Keratinocyte (primary cell): ENCODE measurements around the gene GDPD1. TPM values are rescaled to one million over a fixed set of nuclear protein-coding genes. Genes with fewer than 3 reads are reported as not detected.

Experiments
- DNase-seq: peaks from one replicate; pipeline ENCODE4 v3.0.0-alpha.2; 2011; ENCODE audit warnings: low read depth, missing footprints, low spot score
- FAIRE-seq: peaks from 2 replicates; lab custom pipeline; 2011; peaks lifted over from hg19 to GRCh38; lab: Jason Lieb, UNC
- H2AFZ ChIP-seq: 2 replicates; pipeline ENCODE4 v1.6.0; 2012; ENCODE audit warnings: low read length, control low read depth, inconsistent platforms; ENCODE audit not compliant: control insufficient read depth
- H3K27ac ChIP-seq: 2 replicates; pipeline ENCODE4 v1.5.1; 2011; ENCODE audit warnings: low read length; ENCODE audit not compliant: control insufficient read depth, insufficient read depth
- H3K27me3 ChIP-seq: 3 replicates; pipeline ENCODE4 v1.6.0; 2011; ENCODE audit warnings: low read length; ENCODE audit not compliant: control insufficient read depth, insufficient read depth; ENCODE audit errors: extremely low read depth
- H3K36me3 ChIP-seq, 2 experiments: 2 replicates in 1 of 2; 3 replicates in 1 of 2; pipeline ENCODE4 v1.5.1; 2011; ENCODE audit warnings: low read length in 2 of 2, mild to moderate bottlenecking in 1 of 2; ENCODE audit not compliant: control insufficient read depth in 2 of 2, insufficient read depth in 2 of 2; ENCODE audit errors: extremely low read depth in 1 of 2
- H3K4me1 ChIP-seq: 3 replicates; pipeline ENCODE4 v1.5.1; 2011; ENCODE audit warnings: low read length; ENCODE audit not compliant: control insufficient read depth, insufficient read depth; ENCODE audit errors: extremely low read depth
- H3K4me2 ChIP-seq: 3 replicates; pipeline ENCODE4 v1.6.0; 2011; ENCODE audit warnings: low read depth, low read length; ENCODE audit not compliant: control insufficient read depth, insufficient read depth; ENCODE audit errors: extremely low read depth
- H3K4me3 ChIP-seq, 3 experiments: fragments of 200-600 bp in 1 of 3; sonication (generic) in 1 of 3; 2 replicates in 2 of 3; 3 replicates in 1 of 3; pipeline ENCODE4 v1.5.1; 2011 to 2016; ENCODE audit warnings: low read length in 3 of 3, mild to moderate bottlenecking in 3 of 3, control low read depth in 2 of 3, inconsistent platforms in 1 of 3, low read depth in 1 of 3, mixed read lengths in 1 of 3, mixed run types in 1 of 3, moderate library complexity in 1 of 3; ENCODE audit not compliant: control insufficient read depth in 2 of 3, insufficient read depth in 2 of 3; ENCODE audit errors: extremely low read depth in 1 of 3
- H3K79me2 ChIP-seq: 2 replicates; pipeline ENCODE4 v1.6.0; 2012; ENCODE audit warnings: low read length; ENCODE audit not compliant: control insufficient read depth, insufficient read depth
- H3K9ac ChIP-seq: 3 replicates; pipeline ENCODE4 v1.6.0; 2011; ENCODE audit warnings: low read length; ENCODE audit not compliant: control insufficient read depth, insufficient read depth; ENCODE audit errors: extremely low read depth
- H3K9me1 ChIP-seq: 3 replicates; pipeline ENCODE4 v1.6.0; 2011; ENCODE audit warnings: low read length; ENCODE audit not compliant: control insufficient read depth, insufficient read depth; ENCODE audit errors: extremely low read depth
- H3K9me3 ChIP-seq: 2 replicates; pipeline ENCODE4 v1.5.1; 2012; ENCODE audit warnings: low read depth, low read length; ENCODE audit not compliant: control insufficient read depth
- H4K20me1 ChIP-seq: 3 replicates; pipeline ENCODE4 v1.6.0; 2011; ENCODE audit warnings: low read length; ENCODE audit not compliant: control insufficient read depth, insufficient read depth; ENCODE audit errors: extremely low read depth
- EZH2 ChIP-seq: IDR thresholded peaks from one replicate; pipeline ENCODE4 v1.6.1; 2012; ENCODE audit warnings: inconsistent platforms, mild to moderate bottlenecking, low read length, moderate library complexity
- dilution Hi-C: fragments of 300-500 bp; cut with MboI; formaldehyde crosslinking; loops from one replicate; pipeline ENCODE4 v1.7.0; 2020; ENCODE audit warnings: low sequenced_read_pairs; ENCODE audit not compliant: extremely low pct_ligation_motif_present
- polyA plus RNA-seq, 5 experiments: library from polyadenylated mRNA; depleted of rRNA in 3 of 5; stranded (reverse) in 3 of 5; stranded (forward) in 1 of 5; unstranded in 1 of 5; fragments of >200 nt; gene quantifications; 1 replicate in 1 of 5; 2 replicates in 3 of 5; 3 replicates in 1 of 5; pipeline versions ENCODE4 v1.2.1 to v1.2.3, GENCODE V29; 2011 to 2012; ENCODE audit warnings: missing spikeins in 2 of 5, low read depth in 1 of 5, low replicate concordance in 1 of 5
- TF ChIP-seq, protein P1 (sequence below), 3 experiments: IDR thresholded peaks in 1 of 3; conservative IDR thresholded peaks in 1 of 3; optimal IDR thresholded peaks in 1 of 3; 2 replicates in 2 of 3; 3 replicates in 1 of 3; pipeline versions ENCODE3 to v1.5.1; 2011; ENCODE audit warnings: low read length in 3 of 3, mild to moderate bottlenecking in 3 of 3, moderate library complexity in 2 of 3, control low read depth in 1 of 3, inconsistent platforms in 1 of 3; ENCODE audit not compliant: insufficient read depth in 2 of 3; ENCODE audit errors: extremely low read depth in 1 of 3

GDPD1 gene
- polyA plus RNA-seq, 1 donor (not counting 4 experiments of a cell fraction or from before 2014, with no cell fraction given) = 3.3 TPM

DNA sequence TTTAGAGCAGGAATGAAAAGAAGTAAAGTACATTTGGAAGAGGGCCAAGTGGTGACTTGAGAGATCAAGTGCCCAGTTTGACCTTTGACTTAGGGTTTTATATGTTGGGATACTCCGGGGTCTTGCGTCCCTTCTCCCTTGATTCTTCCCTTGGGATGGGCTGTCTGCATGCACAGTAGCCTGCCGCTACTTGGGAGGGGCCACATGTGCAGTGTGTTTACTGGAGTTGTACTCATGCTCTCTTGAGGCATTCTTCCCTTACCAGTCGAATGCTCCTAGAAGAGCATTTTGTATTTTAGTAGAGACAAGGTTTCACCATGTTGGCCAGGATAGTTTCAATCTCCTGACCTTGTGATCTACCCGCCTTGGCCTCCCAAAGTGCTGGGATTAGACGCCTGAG, 23.8 kb downstream of the GDPD1 start:
- H3K4me1 ChIP-seq = no peaks in the 10 kb centered on the region
- H3K4me3 ChIP-seq = no peak overlapping the region
- H3K27me3 ChIP-seq = no peaks in the 10 kb centered on the region
- TF ChIP-seq EZH2 = no peak
- H3K4me2 ChIP-seq = no peak overlapping the region
- no peak overlapping the region for H3K27ac ChIP-seq
- H3K9ac ChIP-seq = no peak overlapping the region
- no peaks in the 10 kb centered on the region for H3K36me3 ChIP-seq
- DNase-seq = no peak
- FAIRE-seq = no peak
- dilution Hi-C loops = no loop called here
- H4K20me1 ChIP-seq = no peaks in the 10 kb centered on the region
- no peaks in the 10 kb centered on the region for H3K9me1 ChIP-seq
- H3K9me3 ChIP-seq = no peaks in the 10 kb centered on the region
- H3K79me2 ChIP-seq = no peaks in the 10 kb centered on the region
- no peak overlapping the region for H2AFZ ChIP-seq

DNA sequence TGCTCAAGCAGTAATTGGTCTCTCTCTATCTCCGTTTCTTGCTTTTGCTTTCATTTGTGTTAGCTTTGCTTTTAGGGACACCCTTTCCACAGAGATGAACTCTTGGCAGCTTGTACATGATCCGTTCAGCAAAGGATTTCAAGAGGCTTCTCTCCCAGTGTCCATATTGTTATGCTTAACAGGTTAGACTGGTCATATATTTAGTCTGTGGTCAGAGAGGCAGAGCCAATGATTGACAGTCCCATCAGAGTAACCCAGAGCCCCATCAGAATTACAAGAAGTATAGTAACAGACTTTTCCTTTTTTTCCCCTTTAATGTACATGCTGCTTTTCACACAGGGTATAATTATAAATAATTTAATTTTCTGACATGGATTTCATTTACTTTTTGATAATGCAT, 34.4 kb downstream of the GDPD1 start:
- no peaks in the 10 kb centered on the region for H3K4me1 ChIP-seq
- no peak overlapping the region for H3K4me2 ChIP-seq
- H3K27ac ChIP-seq = no peak overlapping the region
- no peak overlapping the region for H3K9ac ChIP-seq
- no peak overlapping the region for H2AFZ ChIP-seq
- H4K20me1 ChIP-seq = no peaks in the 10 kb centered on the region
- FAIRE-seq (no peak), DNase-seq (no peak)
- no peaks in the 10 kb centered on the region for H3K79me2 ChIP-seq
- H3K36me3 ChIP-seq = no peaks in the 10 kb centered on the region
- no peak overlapping the region for H3K4me3 ChIP-seq
- no peak for TF ChIP-seq EZH2
- TF ChIP-seq, protein P1, sequence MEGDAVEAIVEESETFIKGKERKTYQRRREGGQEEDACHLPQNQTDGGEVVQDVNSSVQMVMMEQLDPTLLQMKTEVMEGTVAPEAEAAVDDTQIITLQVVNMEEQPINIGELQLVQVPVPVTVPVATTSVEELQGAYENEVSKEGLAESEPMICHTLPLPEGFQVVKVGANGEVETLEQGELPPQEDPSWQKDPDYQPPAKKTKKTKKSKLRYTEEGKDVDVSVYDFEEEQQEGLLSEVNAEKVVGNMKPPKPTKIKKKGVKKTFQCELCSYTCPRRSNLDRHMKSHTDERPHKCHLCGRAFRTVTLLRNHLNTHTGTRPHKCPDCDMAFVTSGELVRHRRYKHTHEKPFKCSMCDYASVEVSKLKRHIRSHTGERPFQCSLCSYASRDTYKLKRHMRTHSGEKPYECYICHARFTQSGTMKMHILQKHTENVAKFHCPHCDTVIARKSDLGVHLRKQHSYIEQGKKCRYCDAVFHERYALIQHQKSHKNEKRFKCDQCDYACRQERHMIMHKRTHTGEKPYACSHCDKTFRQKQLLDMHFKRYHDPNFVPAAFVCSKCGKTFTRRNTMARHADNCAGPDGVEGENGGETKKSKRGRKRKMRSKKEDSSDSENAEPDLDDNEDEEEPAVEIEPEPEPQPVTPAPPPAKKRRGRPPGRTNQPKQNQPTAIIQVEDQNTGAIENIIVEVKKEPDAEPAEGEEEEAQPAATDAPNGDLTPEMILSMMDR (optimal IDR thresholded peaks at IDR 0.05 in 1 of 3, IDR thresholded peaks at IDR 0.05 in 1 of 3, conservative IDR thresholded peaks at IDR 0.05 in 1 of 3; ENCODE audit: extremely low read depth in 1 of 3, insufficient read depth in 2 of 3, low read length in 3 of 3) = no peak
- dilution Hi-C loops = no loop called here
- H3K9me3 ChIP-seq = no peaks in the 10 kb centered on the region
- no peaks in the 10 kb centered on the region for H3K9me1 ChIP-seq
- no peaks in the 10 kb centered on the region for H3K27me3 ChIP-seq

- no peak for DNase-seq
- no peak for FAIRE-seq
- TF ChIP-seq, protein P1 (optimal IDR thresholded peaks at IDR 0.05 in 1 of 3, IDR thresholded peaks at IDR 0.05 in 1 of 3, conservative IDR thresholded peaks at IDR 0.05 in 1 of 3; ENCODE audit: extremely low read depth in 1 of 3, insufficient read depth in 2 of 3, low read length in 3 of 3) = no peak
- no peak for TF ChIP-seq EZH2
Observed at GRCh38 chr17:59257101-59257500, 36.8 kb downstream of the GDPD1 start.

More at GRCh38 chr17:59257101-59257500, 36.8 kb downstream of the GDPD1 start:
- no peaks in the 10 kb centered on the region for H3K9me3 ChIP-seq
- H3K9ac ChIP-seq = no peak overlapping the region
- H3K79me2 ChIP-seq = no peaks in the 10 kb centered on the region
- no peaks in the 10 kb centered on the region for H3K9me1 ChIP-seq
- H3K4me3 ChIP-seq = no peak overlapping the region
- H3K4me1 ChIP-seq = no peaks in the 10 kb centered on the region
- H3K36me3 ChIP-seq = no peaks in the 10 kb centered on the region
- no peaks in the 10 kb centered on the region for H3K27me3 ChIP-seq
- no peak overlapping the region for H2AFZ ChIP-seq
- H3K4me2 ChIP-seq = no peak overlapping the region
- dilution Hi-C loops = no loop called here
- H4K20me1 ChIP-seq = no peaks in the 10 kb centered on the region
- H3K27ac ChIP-seq = no peak overlapping the region
